ENCODE data around the gene IL34.
"Not testable (repeated sequence)": the region's sequence is repeated elsewhere in the genome, so short reads cannot be mapped to it uniquely, and the experiment has no call there.

DNA sequence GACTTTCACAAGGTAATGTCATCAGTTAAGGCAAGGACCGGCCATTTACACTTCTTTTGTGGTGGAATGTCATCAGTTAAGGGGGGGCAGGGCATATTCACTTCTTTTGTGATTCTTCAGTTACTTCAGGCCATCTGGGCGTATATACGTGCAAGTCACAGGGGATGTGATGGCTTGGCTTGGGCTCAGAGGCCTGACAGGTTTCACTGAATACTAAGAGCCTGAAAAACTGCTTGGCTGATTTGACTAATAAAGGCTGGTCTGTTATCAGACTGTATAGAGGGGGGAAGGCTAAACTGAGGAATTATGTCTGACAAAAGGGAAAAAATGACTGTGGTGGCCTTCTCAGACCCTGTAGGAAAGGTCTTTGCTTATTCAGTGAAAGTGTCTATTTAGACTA lies 24.5 kb upstream of the IL34 start:
- TF ChIP-seq, protein P1, sequence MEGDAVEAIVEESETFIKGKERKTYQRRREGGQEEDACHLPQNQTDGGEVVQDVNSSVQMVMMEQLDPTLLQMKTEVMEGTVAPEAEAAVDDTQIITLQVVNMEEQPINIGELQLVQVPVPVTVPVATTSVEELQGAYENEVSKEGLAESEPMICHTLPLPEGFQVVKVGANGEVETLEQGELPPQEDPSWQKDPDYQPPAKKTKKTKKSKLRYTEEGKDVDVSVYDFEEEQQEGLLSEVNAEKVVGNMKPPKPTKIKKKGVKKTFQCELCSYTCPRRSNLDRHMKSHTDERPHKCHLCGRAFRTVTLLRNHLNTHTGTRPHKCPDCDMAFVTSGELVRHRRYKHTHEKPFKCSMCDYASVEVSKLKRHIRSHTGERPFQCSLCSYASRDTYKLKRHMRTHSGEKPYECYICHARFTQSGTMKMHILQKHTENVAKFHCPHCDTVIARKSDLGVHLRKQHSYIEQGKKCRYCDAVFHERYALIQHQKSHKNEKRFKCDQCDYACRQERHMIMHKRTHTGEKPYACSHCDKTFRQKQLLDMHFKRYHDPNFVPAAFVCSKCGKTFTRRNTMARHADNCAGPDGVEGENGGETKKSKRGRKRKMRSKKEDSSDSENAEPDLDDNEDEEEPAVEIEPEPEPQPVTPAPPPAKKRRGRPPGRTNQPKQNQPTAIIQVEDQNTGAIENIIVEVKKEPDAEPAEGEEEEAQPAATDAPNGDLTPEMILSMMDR (IDR thresholded peaks at IDR 0.05 in 2 of 3, conservative IDR thresholded peaks at IDR 0.05 in 1 of 3; ENCODE audit: borderline replicate concordance in 1 of 3, insufficient read depth in 1 of 3, low read depth in 2 of 3, low read length in 2 of 3), result not testable (repeated sequence)
- TF ChIP-seq EZH2 (IDR thresholded peaks at IDR 0.05); POLR2A (IDR thresholded peaks at IDR 0.05; ENCODE audit: borderline replicate concordance, extremely low read depth, insufficient read depth, insufficient read length); ZNF274 (IDR thresholded peaks at IDR 0.05; ENCODE audit: low read depth, low read length); JUND (IDR thresholded peaks at IDR 0.05): not testable (repeated sequence)
- TF ChIP-seq, protein P2, sequence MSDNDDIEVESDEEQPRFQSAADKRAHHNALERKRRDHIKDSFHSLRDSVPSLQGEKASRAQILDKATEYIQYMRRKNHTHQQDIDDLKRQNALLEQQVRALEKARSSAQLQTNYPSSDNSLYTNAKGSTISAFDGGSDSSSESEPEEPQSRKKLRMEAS (IDR thresholded peaks at IDR 0.05), result not testable (repeated sequence)

Data from HCT116 (cell line).